Nephron progenitor cell (in vitro differentiated cells): ENCODE measurements around the gene WSCD2.
A peak's percentile ranks its signal among the peaks of the same experiment; 100 is the strongest.

Source experiments
- DNase-seq: peaks from one replicate; pipeline ENCODE4 v3.0.0; 2021
- H3K27ac Mint-ChIP-seq: 2 replicates; pipeline ENCODE4 v1.8.0; 2021; ENCODE audit warnings: mild to moderate bottlenecking, moderate library complexity, mixed read lengths
- H3K27me3 Mint-ChIP-seq: 2 replicates; pipeline ENCODE4 v1.8.0; 2021; ENCODE audit warnings: mild to moderate bottlenecking, low read depth, mixed read lengths; ENCODE audit not compliant: poor library complexity
- H3K36me3 Mint-ChIP-seq: 2 replicates; pipeline ENCODE4 v1.8.0; 2021; ENCODE audit warnings: low read depth, mixed read lengths
- H3K4me1 Mint-ChIP-seq: 2 replicates; pipeline ENCODE4 v1.8.0; 2021; ENCODE audit warnings: mixed read lengths
- H3K4me3 Mint-ChIP-seq: 2 replicates; pipeline ENCODE4 v1.8.0; 2021; ENCODE audit warnings: mild to moderate bottlenecking, moderate library complexity, mixed read lengths
- H3K9me3 Mint-ChIP-seq: 2 replicates; pipeline ENCODE4 v1.8.0; 2021; ENCODE audit warnings: mild to moderate bottlenecking, moderate library complexity, mixed read lengths
- TF ChIP-seq, protein P1 (sequence below): fragments of 200-600 bp; sonication (generic); IDR thresholded peaks from 2 replicates; pipeline ENCODE4 v1.5.0; 2021; ENCODE audit warnings: antibody characterized with exemption

The WSCD2 gene

DNA sequence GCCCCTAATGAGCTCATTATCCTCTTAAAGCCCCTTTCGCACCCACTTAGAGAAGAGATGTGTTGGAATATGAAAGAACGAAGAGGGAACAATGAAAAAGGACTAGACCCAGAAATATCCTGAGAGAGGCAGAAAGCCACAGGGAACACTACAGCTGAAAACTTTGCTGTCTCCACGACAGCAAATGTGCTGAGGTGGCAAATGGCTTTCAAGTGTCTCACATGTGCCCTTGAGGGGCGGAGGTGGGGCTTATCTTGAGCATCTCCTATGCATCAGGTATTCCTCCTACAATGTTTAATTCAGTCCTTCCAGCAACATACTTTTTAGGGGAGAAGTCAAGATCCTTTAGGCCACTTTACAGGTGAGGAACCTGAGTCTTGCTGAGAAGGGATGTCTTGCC lies 62.9 kb downstream of the WSCD2 start:
- Mint-ChIP-seq H3K4me3 (no peak overlapping the region), H3K4me1 (peaks cover 17% of the 10 kb centered on the region), H3K9me3 (no peaks in the 10 kb centered on the region), H3K27me3 (peaks cover 13% of the 10 kb centered on the region), H3K36me3 (no peaks in the 10 kb centered on the region), H3K27ac (peak overlapping the region; percentile 89)
- TF ChIP-seq, protein P1, sequence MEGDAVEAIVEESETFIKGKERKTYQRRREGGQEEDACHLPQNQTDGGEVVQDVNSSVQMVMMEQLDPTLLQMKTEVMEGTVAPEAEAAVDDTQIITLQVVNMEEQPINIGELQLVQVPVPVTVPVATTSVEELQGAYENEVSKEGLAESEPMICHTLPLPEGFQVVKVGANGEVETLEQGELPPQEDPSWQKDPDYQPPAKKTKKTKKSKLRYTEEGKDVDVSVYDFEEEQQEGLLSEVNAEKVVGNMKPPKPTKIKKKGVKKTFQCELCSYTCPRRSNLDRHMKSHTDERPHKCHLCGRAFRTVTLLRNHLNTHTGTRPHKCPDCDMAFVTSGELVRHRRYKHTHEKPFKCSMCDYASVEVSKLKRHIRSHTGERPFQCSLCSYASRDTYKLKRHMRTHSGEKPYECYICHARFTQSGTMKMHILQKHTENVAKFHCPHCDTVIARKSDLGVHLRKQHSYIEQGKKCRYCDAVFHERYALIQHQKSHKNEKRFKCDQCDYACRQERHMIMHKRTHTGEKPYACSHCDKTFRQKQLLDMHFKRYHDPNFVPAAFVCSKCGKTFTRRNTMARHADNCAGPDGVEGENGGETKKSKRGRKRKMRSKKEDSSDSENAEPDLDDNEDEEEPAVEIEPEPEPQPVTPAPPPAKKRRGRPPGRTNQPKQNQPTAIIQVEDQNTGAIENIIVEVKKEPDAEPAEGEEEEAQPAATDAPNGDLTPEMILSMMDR: no peak
- no peak for DNase-seq

DNA sequence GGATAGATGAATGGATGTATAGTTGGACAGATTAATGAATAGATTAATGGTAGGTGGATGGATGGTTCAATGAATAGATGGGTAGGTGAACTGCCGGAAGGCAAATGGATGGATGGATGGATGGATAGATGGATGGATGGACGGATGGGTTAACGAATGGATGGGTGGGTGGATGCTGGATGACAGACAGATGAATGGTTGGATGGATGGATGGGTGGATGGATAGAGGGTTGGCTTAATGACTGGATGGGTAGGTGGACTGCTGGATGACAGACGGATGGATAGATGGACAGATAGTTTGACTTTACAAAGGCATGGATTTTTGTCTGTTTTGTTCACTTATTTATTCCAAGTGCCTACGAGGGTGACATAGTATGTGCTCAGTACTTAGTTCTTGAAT lies 64.4 kb downstream of the WSCD2 start:
- Mint-ChIP-seq H3K36me3 (no peaks in the 10 kb centered on the region), H3K4me3 (no peak overlapping the region), H3K27ac (no peak overlapping the region), H3K9me3 (no peaks in the 10 kb centered on the region), H3K4me1 (peaks cover 17% of the 10 kb centered on the region), H3K27me3 (peaks cover 9% of the 10 kb centered on the region)
- TF ChIP-seq, protein P1: no peak
- DNase-seq: no peak

DNA sequence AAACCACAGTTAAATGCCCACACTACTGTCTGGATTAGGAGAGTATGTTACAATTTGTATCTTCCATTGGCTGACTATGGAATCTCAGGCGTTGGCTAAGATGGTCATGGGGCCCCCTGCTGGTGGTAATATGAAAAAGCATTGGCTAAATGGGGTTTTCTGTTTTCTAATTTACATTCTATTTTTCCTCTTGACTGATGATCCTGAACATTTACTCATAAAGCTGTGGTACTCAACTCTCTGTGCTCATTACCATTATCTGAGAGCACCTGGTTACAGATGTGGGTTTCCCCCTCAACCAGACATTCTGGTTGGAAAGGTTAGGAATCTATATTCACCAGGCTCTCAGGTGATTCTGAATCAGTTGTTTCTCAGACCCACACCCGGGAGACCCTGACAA lies 64.8 kb downstream of the WSCD2 start:
- TF ChIP-seq, protein P1: peak; percentile 79
- H3K4me3 Mint-ChIP-seq: no peak overlapping the region
- peaks cover 17% of the 10 kb centered on the region for H3K4me1 Mint-ChIP-seq
- peaks cover 9% of the 10 kb centered on the region for H3K27me3 Mint-ChIP-seq
- DNase-seq: peak; percentile 57
- no peak overlapping the region for H3K27ac Mint-ChIP-seq
- no peaks in the 10 kb centered on the region for H3K36me3 Mint-ChIP-seq
- no peaks in the 10 kb centered on the region for H3K9me3 Mint-ChIP-seq

DNA sequence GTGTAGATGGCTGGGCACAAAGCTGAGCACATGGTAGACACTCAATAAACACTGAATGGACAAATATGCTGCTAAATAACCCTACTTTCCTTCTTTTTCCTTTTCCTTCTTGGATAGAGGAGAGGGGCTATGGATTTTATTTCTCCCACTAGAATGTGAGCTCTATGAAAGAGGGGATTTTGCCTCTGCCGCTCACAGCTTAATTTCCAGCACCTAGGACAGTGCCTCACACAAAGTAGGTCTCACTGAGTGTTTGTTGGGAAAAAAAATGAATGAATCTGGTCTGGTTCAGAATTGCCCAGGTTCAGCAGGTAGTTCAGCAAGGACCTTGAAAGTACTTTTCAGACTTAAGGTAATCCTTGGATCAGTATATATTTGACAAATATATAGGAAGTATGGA lies 65.5 kb downstream of the WSCD2 start:
- Mint-ChIP-seq H3K36me3 (no peaks in the 10 kb centered on the region), H3K4me3 (no peak overlapping the region), H3K9me3 (no peaks in the 10 kb centered on the region), H3K27ac (no peak overlapping the region), H3K4me1 (peaks cover 17% of the 10 kb centered on the region), H3K27me3 (peaks cover 9% of the 10 kb centered on the region)
- peak; percentile 25 for DNase-seq
- TF ChIP-seq, protein P1: no peak

DNA sequence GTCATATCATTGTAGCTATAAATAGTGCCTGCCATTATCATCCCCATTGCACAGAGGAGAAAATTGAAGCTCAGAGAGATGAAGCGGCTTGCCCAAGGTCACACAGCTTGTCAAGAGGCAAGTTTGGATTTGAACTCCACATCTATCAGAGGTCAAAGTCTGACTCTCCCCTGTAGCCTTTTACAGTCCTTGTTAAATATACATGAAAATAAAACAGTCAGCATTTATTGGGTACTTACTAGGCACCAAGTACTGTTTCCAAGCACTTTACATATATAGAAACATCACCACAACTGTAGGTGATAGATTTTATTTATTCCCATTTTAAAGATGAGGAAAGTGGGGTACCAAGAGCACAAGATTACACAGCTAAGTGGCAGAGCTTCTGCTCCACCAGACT lies 67.2 kb downstream of the WSCD2 start:
- Mint-ChIP-seq H3K9me3 (no peaks in the 10 kb centered on the region), H3K27ac (no peak overlapping the region), H3K4me3 (no peak overlapping the region), H3K4me1 (peaks cover 6% of the 10 kb centered on the region), H3K36me3 (no peaks in the 10 kb centered on the region), H3K27me3 (peaks cover 7% of the 10 kb centered on the region)
- TF ChIP-seq, protein P1: no peak
- no peak for DNase-seq

DNA sequence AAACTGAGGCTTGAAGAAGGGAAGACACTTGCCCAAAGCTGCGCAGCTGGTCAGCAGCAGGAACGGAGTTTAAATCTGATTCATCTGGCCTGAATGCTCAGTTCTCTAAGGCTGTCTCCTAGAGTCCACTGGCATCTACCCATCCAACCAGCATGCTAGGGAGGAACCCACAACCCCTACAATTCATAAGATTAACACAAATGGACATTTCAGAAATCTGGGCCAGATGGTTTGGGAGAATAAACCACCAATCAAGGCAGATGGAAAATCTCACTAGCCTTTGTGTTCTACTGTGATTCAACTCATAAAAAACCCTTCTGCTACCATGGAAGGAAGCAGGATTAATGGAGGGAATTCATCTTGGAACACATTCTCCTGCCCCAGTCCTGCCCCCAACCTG lies 67.8 kb downstream of the WSCD2 start:
- Mint-ChIP-seq H3K27ac (no peak overlapping the region), H3K9me3 (no peaks in the 10 kb centered on the region), H3K27me3 (peaks cover 2% of the 10 kb centered on the region), H3K4me3 (no peak overlapping the region), H3K4me1 (peaks cover under 1% of the 10 kb centered on the region), H3K36me3 (no peaks in the 10 kb centered on the region)
- TF ChIP-seq, protein P1: no peak
- DNase-seq: no peak
